HepG2 (cell line): ENCODE results near the gene FBXW8. TPM values are rescaled to one million over a fixed set of nuclear protein-coding genes. Genes with fewer than 3 reads are reported as not detected.

Experiments used
- ARID4A ChIP-seq: sonication (generic); formaldehyde crosslinking; IDR thresholded peaks from 2 replicates; pipeline ENCODE4 v1.5.0; 2020; ENCODE audit warnings: mild to moderate bottlenecking, missing genetic modification reagents, borderline replicate concordance
- ASH2L ChIP-seq: fragments of 300-600, 200-600 bp; sonication (generic); IDR thresholded peaks from 2 replicates; pipeline ENCODE4 v1.7.0; 2017; ENCODE audit warnings: low read depth, mild to moderate bottlenecking, moderate library complexity, mixed read lengths, low read length; ENCODE audit not compliant: insufficient read length
- BCL3 ChIP-seq: sonication (generic); formaldehyde crosslinking; IDR thresholded peaks from 2 replicates; pipeline ENCODE4 v1.5.1; 2020; ENCODE audit warnings: mild to moderate bottlenecking, missing genetic modification reagents, moderate library complexity
- CENPX ChIP-seq: sonication (generic); formaldehyde crosslinking; IDR thresholded peaks from 2 replicates; pipeline ENCODE4 v1.9.0; 2021; ENCODE audit warnings: mild to moderate bottlenecking, missing genetic modification reagents, moderate library complexity
- CSRNP2 ChIP-seq: sonication (generic); formaldehyde crosslinking; conservative IDR thresholded peaks from 2 replicates; pipeline ENCODE4 v1.8.0; 2022; ENCODE audit warnings: low read depth, missing genetic modification reagents
- ELF1 ChIP-seq: sonication (generic); formaldehyde crosslinking; IDR thresholded peaks from 2 replicates; pipeline ENCODE4 v1.4.0; 2020; ENCODE audit warnings: missing genetic modification reagents
- GTF3A ChIP-seq: sonication (generic); formaldehyde crosslinking; conservative IDR thresholded peaks from 2 replicates; pipeline ENCODE4 v1.4.0; 2020; ENCODE audit warnings: mild to moderate bottlenecking, missing genetic modification reagents
- JUND ChIP-seq: sonication (generic); formaldehyde crosslinking; IDR thresholded peaks from 2 replicates; pipeline ENCODE4 v1.8.0; 2022; ENCODE audit warnings: mild to moderate bottlenecking, missing genetic modification reagents
- KDM4B ChIP-seq: sonication (generic); formaldehyde crosslinking; IDR thresholded peaks from 2 replicates; pipeline ENCODE4 v1.4.0; 2020; ENCODE audit warnings: missing genetic modification reagents
- PCBP2 ChIP-seq: fragments of 200-400 bp; formaldehyde crosslinking; optimal IDR thresholded peaks from 2 replicates; pipeline ENCODE3; 2018; ENCODE audit warnings: low read length, low read depth; ENCODE audit not compliant: poor library complexity, severe bottlenecking
- TFDP1 ChIP-seq: IDR thresholded peaks from 2 replicates; pipeline ENCODE4 v1.6.1; 2016; ENCODE audit warnings: missing compliant biosample characterization, missing genetic modification reagents, borderline replicate concordance
- ZBTB33 ChIP-seq: sonication (generic); formaldehyde crosslinking; IDR thresholded peaks from 2 replicates; pipeline ENCODE4 v1.4.0; 2020; ENCODE audit warnings: missing genetic modification reagents
- ZBTB8A ChIP-seq: sonication (generic); formaldehyde crosslinking; IDR thresholded peaks from 2 replicates; pipeline ENCODE4 v1.4.0; 2020; ENCODE audit warnings: mild to moderate bottlenecking, low read depth, missing genetic modification reagents, borderline replicate concordance
- ZFP82 ChIP-seq: sonication (generic); formaldehyde crosslinking; IDR thresholded peaks from 2 replicates; pipeline ENCODE4 v1.5.1; 2020; ENCODE audit warnings: mild to moderate bottlenecking, missing genetic modification reagents, borderline replicate concordance
- ZNF12 ChIP-seq: sonication (generic); formaldehyde crosslinking; IDR thresholded peaks from 2 replicates; pipeline ENCODE4 v1.5.0; 2020; ENCODE audit warnings: missing genetic modification reagents
- ZNF543 ChIP-seq: sonication (generic); formaldehyde crosslinking; IDR thresholded peaks from 2 replicates; pipeline ENCODE4 v1.4.0; 2020; ENCODE audit warnings: mild to moderate bottlenecking, missing genetic modification reagents
- ZNF776 ChIP-seq: sonication (generic); formaldehyde crosslinking; IDR thresholded peaks from 2 replicates; pipeline ENCODE4 v1.4.0; 2020; ENCODE audit warnings: mild to moderate bottlenecking, missing genetic modification reagents
- polyA plus RNA-seq, 8 experiments: library from polyadenylated mRNA; depleted of rRNA in 3 of 8; stranded (reverse) in 7 of 8; unstranded in 1 of 8; fragments of >200 nt; fragmentation: Illumina TruSeq in 4 of 8; extraction: Trizol in 4 of 8; gene quantifications; 2 replicates each; pipeline versions ENCODE4 v1.2.1 to v1.2.3, GENCODE V29; 2011 to 2016; ENCODE audit warnings: low read depth in 4 of 8, missing spikeins in 1 of 8, mixed read lengths in 1 of 8; ENCODE audit not compliant: insufficient read depth in 1 of 8
- total RNA-seq, 5 experiments: library from RNA; depleted of rRNA; stranded (reverse); fragments of >200 nt; fragmentation: Illumina TruSeq; extraction: Trizol; gene quantifications; 2 replicates each; pipeline ENCODE4 v1.2.3, GENCODE V29; 2016; ENCODE audit warnings: low read depth in 1 of 5

FBXW8 gene
- total and polyA plus RNA-seq, 2 of the 13 experiments (the other 11 are each of a cell fraction or from before 2014, with no cell fraction given): 5.1 to 5.9 TPM

- TF ChIP-seq TFDP1 (CRISPR knock-in tag) (peak; percentile 19; the same call in 1 of the 2 replicates), KDM4B (CRISPR knock-in tag) (no peak), ZNF776 (CRISPR knock-in tag) (no peak), JUND (CRISPR knock-in tag) (no peak), ZNF543 (0 out of 2 replicates have a peak, but pooled peaks have one; percentile 43), GTF3A (CRISPR knock-in tag) (no peak; the same call in 1 of the 2 replicates), ELF1 (CRISPR knock-in tag) (peak; percentile 64), ZBTB8A (CRISPR knock-in tag) (no peak), ZNF12 (CRISPR knock-in tag) (no peak; the same call in 1 of the 2 replicates), ZBTB33 (no peak), CSRNP2 (CRISPR knock-in tag) (no peak), CENPX (CRISPR knock-in tag) (no peak), ZFP82 (CRISPR knock-in tag) (no peak), ASH2L (peak; percentile 59), PCBP2 (no peak), BCL3 (CRISPR knock-in tag) (no peak), ARID4A (CRISPR knock-in tag) (peak; percentile 65)
Measured at GRCh38 chr12:117047810-117048584, 137.2 kb downstream of the FBXW8 start (continued).
